ENCODE data around the gene PDPK1. TPM values are rescaled to one million over a fixed set of nuclear protein-coding genes. Genes with fewer than 3 reads are reported as not detected.

The PDPK1 gene
- total RNA-seq, 4 donors from 2014 or later, result 30.8 to 43.1 (median 36.5) TPM

DNA sequence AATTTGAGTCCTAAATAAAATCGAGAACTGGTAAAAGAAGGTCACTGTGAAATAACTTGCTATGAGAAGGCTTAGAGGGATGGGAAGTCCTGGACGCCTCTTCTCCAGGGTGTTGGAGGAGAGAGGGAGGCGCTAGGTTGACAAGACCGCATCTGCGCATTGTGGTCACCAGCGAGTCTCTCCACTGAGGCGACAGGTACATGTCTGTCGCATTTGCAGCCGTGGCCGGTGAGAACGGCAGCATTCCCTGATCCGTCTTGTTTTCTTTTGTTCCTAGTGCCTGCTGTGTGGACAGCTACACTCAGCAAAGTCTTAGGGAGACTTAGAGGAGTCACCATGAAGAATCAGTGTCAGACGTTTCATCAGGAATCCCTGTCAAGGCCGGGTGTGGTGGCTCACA, 32.1 kb upstream of the PDPK1 start:
- H3K9me3 ChIP-seq, result no peaks in the 10 kb centered on the region
- WGBS, 2 donors (ENCODE audit: low coverage in 1 of 2), result 86 to 100% methylated on average over 1 to 13 of the region's 14 CpGs
- ATAC-seq, result no peak
- peaks cover 0 to 7% of the 10 kb centered on the region in 2 donors for H3K36me3 ChIP-seq
- no peak for TF ChIP-seq POLR2AphosphoS5 (IDR thresholded peaks at IDR 0.05)
- TF ChIP-seq, protein P1, sequence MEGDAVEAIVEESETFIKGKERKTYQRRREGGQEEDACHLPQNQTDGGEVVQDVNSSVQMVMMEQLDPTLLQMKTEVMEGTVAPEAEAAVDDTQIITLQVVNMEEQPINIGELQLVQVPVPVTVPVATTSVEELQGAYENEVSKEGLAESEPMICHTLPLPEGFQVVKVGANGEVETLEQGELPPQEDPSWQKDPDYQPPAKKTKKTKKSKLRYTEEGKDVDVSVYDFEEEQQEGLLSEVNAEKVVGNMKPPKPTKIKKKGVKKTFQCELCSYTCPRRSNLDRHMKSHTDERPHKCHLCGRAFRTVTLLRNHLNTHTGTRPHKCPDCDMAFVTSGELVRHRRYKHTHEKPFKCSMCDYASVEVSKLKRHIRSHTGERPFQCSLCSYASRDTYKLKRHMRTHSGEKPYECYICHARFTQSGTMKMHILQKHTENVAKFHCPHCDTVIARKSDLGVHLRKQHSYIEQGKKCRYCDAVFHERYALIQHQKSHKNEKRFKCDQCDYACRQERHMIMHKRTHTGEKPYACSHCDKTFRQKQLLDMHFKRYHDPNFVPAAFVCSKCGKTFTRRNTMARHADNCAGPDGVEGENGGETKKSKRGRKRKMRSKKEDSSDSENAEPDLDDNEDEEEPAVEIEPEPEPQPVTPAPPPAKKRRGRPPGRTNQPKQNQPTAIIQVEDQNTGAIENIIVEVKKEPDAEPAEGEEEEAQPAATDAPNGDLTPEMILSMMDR (IDR thresholded peaks at IDR 0.05), result no peak
- TF ChIP-seq EP300 (IDR thresholded peaks at IDR 0.05), result no peak
- no peak for TF ChIP-seq POLR2A (IDR thresholded peaks at IDR 0.05)
- no peaks in the 10 kb centered on the region for H3K27me3 ChIP-seq
- no peak overlapping the region for H3K27ac ChIP-seq
- H3K4me3 ChIP-seq, result no peak overlapping the region
- peaks cover 0 to 25% (median 11%) of the 10 kb centered on the region in 3 donors for H3K4me1 ChIP-seq

DNA sequence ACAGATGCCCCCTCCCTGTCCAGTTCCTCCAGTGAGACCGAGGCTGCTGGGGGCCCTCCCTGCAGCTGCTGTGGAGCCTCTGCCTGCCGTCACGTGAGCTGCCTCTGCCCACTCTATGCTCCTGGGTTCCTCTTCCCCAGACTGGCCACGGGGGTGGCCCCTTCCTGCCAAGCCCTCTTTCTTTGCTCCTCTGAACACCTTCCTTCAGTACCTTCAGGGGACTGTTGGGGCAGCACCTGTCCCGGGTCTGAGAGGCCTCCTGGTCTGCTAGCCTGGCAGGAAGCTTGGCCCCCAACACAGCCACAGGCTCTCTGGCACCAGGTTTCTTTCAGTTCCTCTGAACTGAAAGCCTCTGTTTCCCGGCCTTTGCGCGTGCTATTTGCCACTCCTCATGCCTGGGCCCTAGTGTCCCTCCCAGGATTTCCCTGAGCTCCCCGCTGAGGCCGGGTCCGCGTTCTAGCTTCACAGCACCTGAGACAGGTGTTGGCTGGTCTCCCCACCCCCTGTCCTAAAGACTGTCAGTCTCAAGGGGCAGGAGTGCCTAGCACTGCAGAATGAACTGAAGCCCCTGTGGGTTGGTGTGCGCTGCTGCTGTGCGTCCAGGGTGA, 30.7 kb upstream of the PDPK1 start:
- peak overlapping the region in 3 of 4 donors; percentile 17 to 49 (median 37) for H3K27ac ChIP-seq
- TF ChIP-seq POLR2A (IDR thresholded peaks at IDR 0.05) (no peak), EP300 (IDR thresholded peaks at IDR 0.05) (no peak), POLR2AphosphoS5 (IDR thresholded peaks at IDR 0.05) (no peak)
- TF ChIP-seq, protein P1 (IDR thresholded peaks at IDR 0.05), result no peak

DNA sequence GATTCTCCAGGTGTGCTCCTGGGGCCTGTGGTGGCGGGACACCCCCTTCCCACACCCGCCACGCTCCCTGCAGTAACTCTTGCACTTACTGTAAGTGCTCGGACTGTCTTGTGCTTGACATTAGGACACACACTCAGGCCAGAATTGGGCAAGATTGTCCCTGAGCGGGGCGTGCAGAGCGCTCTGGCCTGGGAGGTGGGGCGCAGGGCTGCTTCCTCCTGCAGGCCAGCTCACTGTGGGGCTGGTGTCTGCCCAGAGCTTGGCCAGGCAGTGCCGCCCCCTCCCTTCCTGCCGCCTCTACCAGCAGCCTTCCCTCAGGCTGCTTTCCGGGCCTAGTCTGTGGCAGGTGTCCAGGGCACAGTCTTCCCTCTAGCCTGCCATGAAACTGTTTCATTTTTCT, 30.2 kb upstream of the PDPK1 start:
- Histone ChIP-seq H3K27ac (peak overlapping the region in 3 of 4 donors; percentile 17 to 49 (median 37)), H3K4me3 (no peak overlapping the region), H3K4me1 (peaks cover 0 to 24% (median 6%) of the 10 kb centered on the region in 3 donors), H3K9me3 (no peaks in the 10 kb centered on the region), H3K36me3 (peaks cover 0 to 7% of the 10 kb centered on the region in 2 donors), H3K27me3 (no peaks in the 10 kb centered on the region)
- 83 to 92% methylated on average over 3 to 7 of the region's 11 CpGs for WGBS, 2 donors (ENCODE audit: low coverage in 1 of 2)
- peak; percentile 44 for ATAC-seq
- TF ChIP-seq POLR2AphosphoS5 (IDR thresholded peaks at IDR 0.05) (no peak), EP300 (IDR thresholded peaks at IDR 0.05) (no peak)
- TF ChIP-seq, protein P1 (IDR thresholded peaks at IDR 0.05), result no peak

More for the DNA sequence above, 30.7 kb upstream of the PDPK1 start:
- H3K4me3 ChIP-seq, result no peak overlapping the region
- no peaks in the 10 kb centered on the region for H3K9me3 ChIP-seq
- no peaks in the 10 kb centered on the region for H3K27me3 ChIP-seq
- ATAC-seq, result peak; percentile 26
- H3K36me3 ChIP-seq, result peaks cover 0 to 7% of the 10 kb centered on the region in 2 donors
- H3K4me1 ChIP-seq, result peaks cover 0 to 24% (median 6%) of the 10 kb centered on the region in 3 donors
- 60 to 71% methylated on average over 1 to 4 of the region's 14 CpGs for WGBS, 2 donors (ENCODE audit: low coverage in 1 of 2)

DNA sequence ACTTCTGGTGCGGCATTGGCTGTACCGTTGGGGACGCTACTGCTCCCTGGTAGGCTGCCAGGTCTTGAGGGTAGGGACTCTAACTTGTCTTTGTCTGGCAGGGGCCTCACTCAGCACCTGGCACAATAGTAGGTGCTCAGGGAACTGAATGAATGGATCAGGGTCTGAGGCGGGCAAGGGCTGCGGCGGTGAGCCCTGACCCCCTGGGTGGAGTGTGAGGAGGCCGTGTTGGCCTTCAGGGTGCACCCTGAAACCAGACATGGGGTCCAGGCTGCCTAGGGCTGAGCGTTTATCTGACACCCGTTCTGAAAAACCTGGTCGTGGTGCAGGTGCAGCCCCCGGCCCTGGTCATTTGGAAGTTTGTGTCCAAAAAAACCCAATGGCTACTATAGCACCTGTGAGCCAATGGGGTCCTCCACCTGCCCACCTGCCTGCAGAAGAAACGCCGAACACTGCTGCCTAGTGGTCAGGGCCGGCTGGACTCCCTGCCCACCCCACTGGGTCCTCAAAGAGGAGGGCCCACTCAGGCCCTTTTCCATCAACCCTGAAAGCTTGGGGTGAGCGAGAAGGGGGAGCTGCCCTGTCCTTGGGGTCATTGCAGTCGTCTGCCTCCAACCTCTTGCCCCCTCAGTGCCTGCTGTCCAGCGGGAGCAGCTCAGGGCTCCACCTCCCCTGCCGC, 29.0 kb upstream of the PDPK1 start:
- no peaks in the 10 kb centered on the region for H3K9me3 ChIP-seq
- H3K27me3 ChIP-seq, result no peaks in the 10 kb centered on the region
- 82% methylated on average over 3 of the region's 18 CpGs; no CpG with 5 or more reads in 1 of the 2 donors for WGBS, 2 donors (ENCODE audit: low coverage in 1 of 2)
- ATAC-seq, result no peak
- H3K4me1 ChIP-seq, result peaks cover 0 to 27% (median 12%) of the 10 kb centered on the region in 3 donors
- TF ChIP-seq, protein P1 (IDR thresholded peaks at IDR 0.05), result no peak
- TF ChIP-seq EP300 (IDR thresholded peaks at IDR 0.05) (no peak), POLR2AphosphoS5 (IDR thresholded peaks at IDR 0.05) (no peak), POLR2A (IDR thresholded peaks at IDR 0.05) (no peak)
- H3K36me3 ChIP-seq, result peaks cover 0 to 7% of the 10 kb centered on the region in 2 donors
- peak overlapping the region in 1 of 4 donors; percentile 24 for H3K27ac ChIP-seq
- no peak overlapping the region for H3K4me3 ChIP-seq

Measured in gastroesophageal sphincter (tissue), 4 donors.